Measurements from ENCODE around the gene SRC.

Gene SRC

GRCh38 chr20:37327748-37328147, 18.2 kb upstream of the SRC start:
- no peaks in the 10 kb centered on the region for H3K36me3 ChIP-seq (ENCODE audit: control insufficient read depth, insufficient read depth, low read length)
- no peaks in the 10 kb centered on the region for H3K9me3 ChIP-seq (ENCODE audit: control insufficient read depth, low read length)
- no peak overlapping the region for H3K27ac ChIP-seq (ENCODE audit: insufficient read depth, low read depth, low read length, poor library complexity, severe bottlenecking)
- no peak overlapping the region for H3K4me3 ChIP-seq (ENCODE audit: insufficient read depth, low read depth, low read length)
- no peaks in the 10 kb centered on the region for H3K27me3 ChIP-seq (ENCODE audit: control insufficient read depth, insufficient read depth, low read length, poor library complexity, severe bottlenecking)
- 93% methylated on average over 13 of the region's 13 CpGs for WGBS, 2 experiments
- H3K4me1 ChIP-seq (ENCODE audit: control insufficient read depth, insufficient read depth, low read length) = peaks cover 5% of the 10 kb centered on the region

GRCh38 chr20:37328149-37328945, 17.6 kb upstream of the SRC start:
- no peak overlapping the region for H3K27ac ChIP-seq (ENCODE audit: insufficient read depth, low read depth, low read length, poor library complexity, severe bottlenecking)
- H3K9me3 ChIP-seq (ENCODE audit: control insufficient read depth, low read length) = no peaks in the 10 kb centered on the region
- peaks cover 5% of the 10 kb centered on the region for H3K4me1 ChIP-seq (ENCODE audit: control insufficient read depth, insufficient read depth, low read length)
- no peaks in the 10 kb centered on the region for H3K27me3 ChIP-seq (ENCODE audit: control insufficient read depth, insufficient read depth, low read length, poor library complexity, severe bottlenecking)
- no peaks in the 10 kb centered on the region for H3K36me3 ChIP-seq (ENCODE audit: control insufficient read depth, insufficient read depth, low read length)
- H3K4me3 ChIP-seq (ENCODE audit: insufficient read depth, low read depth, low read length) = no peak overlapping the region
- 95 to 97% methylated on average over 14 of the region's 14 CpGs for WGBS, 2 experiments

GRCh38 chr20:37329481-37330165, 16.3 kb upstream of the SRC start:
- no peaks in the 10 kb centered on the region for H3K36me3 ChIP-seq (ENCODE audit: control insufficient read depth, insufficient read depth, low read length)
- no peak overlapping the region for H3K4me3 ChIP-seq (ENCODE audit: insufficient read depth, low read depth, low read length)
- H3K27me3 ChIP-seq (ENCODE audit: control insufficient read depth, insufficient read depth, low read length, poor library complexity, severe bottlenecking) = no peaks in the 10 kb centered on the region
- peaks cover 5% of the 10 kb centered on the region for H3K4me1 ChIP-seq (ENCODE audit: control insufficient read depth, insufficient read depth, low read length)
- H3K9me3 ChIP-seq (ENCODE audit: control insufficient read depth, low read length) = no peaks in the 10 kb centered on the region
- H3K27ac ChIP-seq (ENCODE audit: insufficient read depth, low read depth, low read length, poor library complexity, severe bottlenecking) = no peak overlapping the region
- WGBS, 2 experiments = 76 to 84% methylated on average over 6 of the region's 6 CpGs

- Histone ChIP-seq H3K4me3 (ENCODE audit: insufficient read depth, low read depth, low read length) (no peak overlapping the region), H3K9me3 (ENCODE audit: control insufficient read depth, low read length) (no peaks in the 10 kb centered on the region), H3K27me3 (ENCODE audit: control insufficient read depth, insufficient read depth, low read length, poor library complexity, severe bottlenecking) (no peaks in the 10 kb centered on the region), H3K4me1 (ENCODE audit: control insufficient read depth, insufficient read depth, low read length) (peaks cover 5% of the 10 kb centered on the region), H3K36me3 (ENCODE audit: control insufficient read depth, insufficient read depth, low read length) (no peaks in the 10 kb centered on the region), H3K27ac (ENCODE audit: insufficient read depth, low read depth, low read length, poor library complexity, severe bottlenecking) (no peak overlapping the region)
- WGBS, 2 experiments = 91% methylated on average over 6 of the region's 6 CpGs
Measured at GRCh38 chr20:37330316-37330715, 15.6 kb upstream of the SRC start.

GRCh38 chr20:37331060-37331857, 14.7 kb upstream of the SRC start:
- H3K27ac ChIP-seq (ENCODE audit: insufficient read depth, low read depth, low read length, poor library complexity, severe bottlenecking) = no peak overlapping the region
- no peaks in the 10 kb centered on the region for H3K36me3 ChIP-seq (ENCODE audit: control insufficient read depth, insufficient read depth, low read length)
- no peaks in the 10 kb centered on the region for H3K9me3 ChIP-seq (ENCODE audit: control insufficient read depth, low read length)
- no peak overlapping the region for H3K4me3 ChIP-seq (ENCODE audit: insufficient read depth, low read depth, low read length)
- H3K4me1 ChIP-seq (ENCODE audit: control insufficient read depth, insufficient read depth, low read length) = peaks cover 5% of the 10 kb centered on the region
- WGBS, 2 experiments = 91% methylated on average over 11 of the region's 11 CpGs
- no peaks in the 10 kb centered on the region for H3K27me3 ChIP-seq (ENCODE audit: control insufficient read depth, insufficient read depth, low read length, poor library complexity, severe bottlenecking)

- Histone ChIP-seq H3K9me3 (ENCODE audit: control insufficient read depth, low read length) (no peaks in the 10 kb centered on the region), H3K4me3 (ENCODE audit: insufficient read depth, low read depth, low read length) (no peak overlapping the region), H3K36me3 (ENCODE audit: control insufficient read depth, insufficient read depth, low read length) (no peaks in the 10 kb centered on the region), H3K27ac (ENCODE audit: insufficient read depth, low read depth, low read length, poor library complexity, severe bottlenecking) (no peak overlapping the region), H3K4me1 (ENCODE audit: control insufficient read depth, insufficient read depth, low read length) (peaks cover 5% of the 10 kb centered on the region), H3K27me3 (ENCODE audit: control insufficient read depth, insufficient read depth, low read length, poor library complexity, severe bottlenecking) (no peaks in the 10 kb centered on the region)
- 93 to 95% methylated on average over 9 of the region's 9 CpGs for WGBS, 2 experiments
Measured at GRCh38 chr20:37333130-37333847, 12.7 kb upstream of the SRC start.

GRCh38 chr20:37333848-37334318, 12.1 kb upstream of the SRC start:
- 93 to 94% methylated on average over 16 of the region's 16 CpGs for WGBS, 2 experiments
- Histone ChIP-seq H3K9me3 (ENCODE audit: control insufficient read depth, low read length) (no peaks in the 10 kb centered on the region), H3K36me3 (ENCODE audit: control insufficient read depth, insufficient read depth, low read length) (no peaks in the 10 kb centered on the region), H3K27me3 (ENCODE audit: control insufficient read depth, insufficient read depth, low read length, poor library complexity, severe bottlenecking) (no peaks in the 10 kb centered on the region), H3K4me1 (ENCODE audit: control insufficient read depth, insufficient read depth, low read length) (peaks cover 5% of the 10 kb centered on the region), H3K27ac (ENCODE audit: insufficient read depth, low read depth, low read length, poor library complexity, severe bottlenecking) (no peak overlapping the region), H3K4me3 (ENCODE audit: insufficient read depth, low read depth, low read length) (no peak overlapping the region)

- H3K27ac ChIP-seq (ENCODE audit: insufficient read depth, low read depth, low read length, poor library complexity, severe bottlenecking) = no peak overlapping the region
- 98 to 100% methylated on average over 2 of the region's 2 CpGs for WGBS, 2 experiments
Measured at GRCh38 chr20:37334450-37334849, 11.5 kb upstream of the SRC start.

GRCh38 chr20:37335642-37336368, 10.1 kb upstream of the SRC start:
- no peaks in the 10 kb centered on the region for H3K36me3 ChIP-seq (ENCODE audit: control insufficient read depth, insufficient read depth, low read length)
- no peak overlapping the region for H3K4me3 ChIP-seq (ENCODE audit: insufficient read depth, low read depth, low read length)
- no peaks in the 10 kb centered on the region for H3K9me3 ChIP-seq (ENCODE audit: control insufficient read depth, low read length)
- no peaks in the 10 kb centered on the region for H3K27me3 ChIP-seq (ENCODE audit: control insufficient read depth, insufficient read depth, low read length, poor library complexity, severe bottlenecking)
- peaks cover 9% of the 10 kb centered on the region for H3K4me1 ChIP-seq (ENCODE audit: control insufficient read depth, insufficient read depth, low read length)
- WGBS, 2 experiments = 90 to 91% methylated on average over 14 to 15 of the region's 15 CpGs
- H3K27ac ChIP-seq (ENCODE audit: insufficient read depth, low read depth, low read length, poor library complexity, severe bottlenecking) = no peak overlapping the region

More at GRCh38 chr20:37334450-37334849, 11.5 kb upstream of the SRC start:
- H3K4me3 ChIP-seq (ENCODE audit: insufficient read depth, low read depth, low read length) = no peak overlapping the region
- no peaks in the 10 kb centered on the region for H3K27me3 ChIP-seq (ENCODE audit: control insufficient read depth, insufficient read depth, low read length, poor library complexity, severe bottlenecking)
- peaks cover 5% of the 10 kb centered on the region for H3K4me1 ChIP-seq (ENCODE audit: control insufficient read depth, insufficient read depth, low read length)
- no peaks in the 10 kb centered on the region for H3K36me3 ChIP-seq (ENCODE audit: control insufficient read depth, insufficient read depth, low read length)
- no peaks in the 10 kb centered on the region for H3K9me3 ChIP-seq (ENCODE audit: control insufficient read depth, low read length)
